ENCODE results near the gene TANC1. TPM values are rescaled to one million over a fixed set of nuclear protein-coding genes. Genes with fewer than 3 reads are reported as not detected.

TANC1 gene
- total RNA-seq, 6 experiments from 2014 or later: 4.0 to 12.7 (median 11.3) TPM

GRCh38 chr2:159052157-159052601 lies 83.7 kb downstream of the TANC1 start:
- DNase-seq (no peak), ATAC-seq (no peak)
- H3K9me3 ChIP-seq: no peaks in the 10 kb centered on the region
- no peak overlapping the region for H3K27ac ChIP-seq
- no peaks in the 10 kb centered on the region for H3K27me3 ChIP-seq
- H3K4me3 ChIP-seq: no peak overlapping the region
- H3K36me3 ChIP-seq: no peaks in the 10 kb centered on the region
- no peaks in the 10 kb centered on the region for H3K4me1 ChIP-seq
- intact Hi-C loops (cut with DNase I): no loop called here
- WGBS (ENCODE audit: insufficient coverage, low coverage, low lambda C conversion rate, missing lambda C conversion rate): 94% methylated on average over 5 of the region's 5 CpGs
- TF ChIP-seq CTCF (IDR thresholded peaks at IDR 0.05): no peak
- TF ChIP-seq POLR2A (IDR thresholded peaks at IDR 0.05): no peak

- DNase-seq: no peak
Measured at GRCh38 chr2:159053161-159054031, 85.0 kb downstream of the TANC1 start.

GRCh38 chr2:159054032-159054334 lies 85.5 kb downstream of the TANC1 start:
- Histone ChIP-seq H3K4me3 (no peak overlapping the region), H3K27ac (peak overlapping the region in 1 of 3 donors; percentile 0), H3K4me1 (no peaks in the 10 kb centered on the region), H3K9me3 (no peaks in the 10 kb centered on the region), H3K36me3 (no peaks in the 10 kb centered on the region), H3K27me3 (no peaks in the 10 kb centered on the region)
- intact Hi-C loops (cut with DNase I): no loop called here
- TF ChIP-seq POLR2A (IDR thresholded peaks at IDR 0.05) (no peak), CTCF (IDR thresholded peaks at IDR 0.05) (no peak)
- no peak for ATAC-seq
- 100% methylated on average over 2 of the region's 3 CpGs for whole genome bisulfite sequencing (ENCODE audit: insufficient coverage, low coverage, low lambda C conversion rate, missing lambda C conversion rate)
- DNase-seq: no peak

More at GRCh38 chr2:159053161-159054031, 85.0 kb downstream of the TANC1 start:
- Histone ChIP-seq H3K36me3 (no peaks in the 10 kb centered on the region), H3K27ac (no peak overlapping the region), H3K4me1 (no peaks in the 10 kb centered on the region), H3K9me3 (no peaks in the 10 kb centered on the region), H3K4me3 (no peak overlapping the region), H3K27me3 (no peaks in the 10 kb centered on the region)
- 76% methylated on average over 3 of the region's 3 CpGs for WGBS (ENCODE audit: insufficient coverage, low coverage, low lambda C conversion rate, missing lambda C conversion rate)
- peak in 1 of 4 donors; percentile 67 for ATAC-seq
- TF ChIP-seq POLR2A (IDR thresholded peaks at IDR 0.05) (no peak), CTCF (IDR thresholded peaks at IDR 0.05) (no peak)
- intact Hi-C loops (cut with DNase I): no loop called here

- no peaks in the 10 kb centered on the region for H3K36me3 ChIP-seq
- no peak overlapping the region for H3K4me3 ChIP-seq
- no peaks in the 10 kb centered on the region for H3K4me1 ChIP-seq
- TF ChIP-seq POLR2A (IDR thresholded peaks at IDR 0.05) (no peak), CTCF (IDR thresholded peaks at IDR 0.05) (no peak)
- H3K9me3 ChIP-seq: no peaks in the 10 kb centered on the region
- no peaks in the 10 kb centered on the region for H3K27me3 ChIP-seq
- ATAC-seq (no peak), DNase-seq (no peak)
- intact Hi-C loops (cut with DNase I): no loop called here
- WGBS (ENCODE audit: insufficient coverage, low coverage, low lambda C conversion rate, missing lambda C conversion rate): 87% methylated on average over 3 of the region's 4 CpGs
- no peak overlapping the region for H3K27ac ChIP-seq
Measured at GRCh38 chr2:159054985-159055384, 86.5 kb downstream of the TANC1 start.

Data from right lobe of liver (tissue), 6 donors.